Measurements from ENCODE around the gene STARD10.

The STARD10 gene

DNA sequence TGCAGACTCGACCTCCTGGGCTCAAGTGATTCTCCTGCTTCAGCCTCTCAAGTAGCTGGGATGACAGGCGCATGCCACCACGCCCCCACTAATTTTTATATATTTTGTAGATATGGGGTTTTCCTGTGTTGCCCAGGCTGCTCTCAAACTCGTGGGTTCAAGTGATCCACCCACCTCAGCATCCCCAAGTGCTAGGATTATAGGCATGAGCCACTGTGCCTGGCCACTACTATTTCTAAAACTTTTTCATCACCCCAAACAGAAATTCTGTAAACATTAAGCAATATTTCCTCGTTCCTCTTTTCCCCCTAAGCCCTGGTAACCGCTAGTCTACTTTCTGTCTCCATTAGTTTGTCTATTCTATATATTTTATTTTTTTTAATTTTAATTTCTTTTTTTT, 11.4 kb upstream of the STARD10 start:
- TF ChIP-seq FOXP2 (optimal IDR thresholded peaks at IDR 0.05; ENCODE audit: borderline replicate concordance, extremely low read depth, extremely low read length, insufficient read depth) (no peak), SIN3A (IDR thresholded peaks at IDR 0.05; ENCODE audit: borderline replicate concordance, insufficient read depth, low read length) (no peak), TAF1 (IDR thresholded peaks at IDR 0.05; ENCODE audit: borderline replicate concordance, insufficient read depth, low read length) (no peak), POLR2AphosphoS5 (IDR thresholded peaks at IDR 0.05; ENCODE audit: low read depth, low read length) (no peak), REST (IDR thresholded peaks at IDR 0.05; ENCODE audit: insufficient read depth in 1 of 2, low read depth in 2 of 2, low read length in 2 of 2) (no peak)

DNA sequence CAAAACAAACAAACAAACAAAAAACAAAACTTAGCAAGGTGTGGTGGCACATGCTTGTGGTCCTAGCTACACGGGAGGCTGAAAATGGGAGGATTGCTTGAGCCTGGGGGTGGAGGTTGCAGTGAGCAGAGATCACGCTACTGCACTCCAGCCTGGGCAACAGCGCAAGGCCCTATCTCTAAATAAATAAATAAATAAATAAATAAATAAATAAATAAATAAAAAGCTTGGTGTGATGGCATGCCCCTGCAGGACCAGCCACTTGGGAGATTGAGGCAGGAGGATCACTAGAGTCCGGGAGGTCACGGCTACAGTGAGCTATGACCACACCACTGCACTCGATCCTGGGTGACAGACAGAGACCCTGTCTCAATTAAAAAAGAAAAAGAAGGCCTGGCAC, 9.0 kb upstream of the STARD10 start:
- TF ChIP-seq REST (IDR thresholded peaks at IDR 0.05; ENCODE audit: insufficient read depth in 1 of 2, low read depth in 2 of 2, low read length in 2 of 2), result no peak
- no peak for TF ChIP-seq POLR2AphosphoS5 (IDR thresholded peaks at IDR 0.05; ENCODE audit: low read depth, low read length)
- no peak for TF ChIP-seq FOXP2 (optimal IDR thresholded peaks at IDR 0.05; ENCODE audit: borderline replicate concordance, extremely low read depth, extremely low read length, insufficient read depth)
- TF ChIP-seq TAF1 (IDR thresholded peaks at IDR 0.05; ENCODE audit: borderline replicate concordance, insufficient read depth, low read length), result no peak
- no peak for TF ChIP-seq SIN3A (IDR thresholded peaks at IDR 0.05; ENCODE audit: borderline replicate concordance, insufficient read depth, low read length)

GRCh38 chr11:72799441-72799840, 5.6 kb upstream of the STARD10 start:
- TF ChIP-seq FOXP2 (optimal IDR thresholded peaks at IDR 0.05; ENCODE audit: borderline replicate concordance, extremely low read depth, extremely low read length, insufficient read depth), result no peak
- TF ChIP-seq TAF1 (IDR thresholded peaks at IDR 0.05; ENCODE audit: borderline replicate concordance, insufficient read depth, low read length), result no peak
- TF ChIP-seq POLR2AphosphoS5 (IDR thresholded peaks at IDR 0.05; ENCODE audit: low read depth, low read length), result no peak
- TF ChIP-seq SIN3A (IDR thresholded peaks at IDR 0.05; ENCODE audit: borderline replicate concordance, insufficient read depth, low read length), result no peak

DNA sequence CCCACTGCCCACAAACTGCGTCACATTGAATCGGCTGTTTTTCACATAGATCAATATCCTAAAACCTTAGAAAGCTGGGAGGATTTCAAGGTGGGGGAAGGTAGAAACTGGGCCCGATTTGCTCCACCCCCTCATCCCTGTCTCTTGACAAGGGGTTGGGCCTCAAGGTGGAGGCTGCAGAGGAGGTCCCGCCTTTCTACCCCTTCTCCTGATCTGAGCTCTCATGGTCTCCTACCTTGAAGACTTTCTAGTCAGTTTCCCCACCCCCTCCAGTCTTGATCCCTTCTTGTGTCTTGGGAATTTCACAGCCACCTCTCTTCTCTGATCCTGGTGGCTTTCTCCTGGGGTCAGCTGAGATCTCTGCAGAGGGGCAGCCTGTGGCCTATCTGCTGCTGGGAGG, 4.5 kb upstream of the STARD10 start:
- TF ChIP-seq REST (IDR thresholded peaks at IDR 0.05; ENCODE audit: insufficient read depth in 1 of 2, low read depth in 2 of 2, low read length in 2 of 2) (no peak), POLR2AphosphoS5 (IDR thresholded peaks at IDR 0.05; ENCODE audit: low read depth, low read length) (no peak), FOXP2 (optimal IDR thresholded peaks at IDR 0.05; ENCODE audit: borderline replicate concordance, extremely low read depth, extremely low read length, insufficient read depth) (no peak), SIN3A (IDR thresholded peaks at IDR 0.05; ENCODE audit: borderline replicate concordance, insufficient read depth, low read length) (no peak), TAF1 (IDR thresholded peaks at IDR 0.05; ENCODE audit: borderline replicate concordance, insufficient read depth, low read length) (no peak)

DNA sequence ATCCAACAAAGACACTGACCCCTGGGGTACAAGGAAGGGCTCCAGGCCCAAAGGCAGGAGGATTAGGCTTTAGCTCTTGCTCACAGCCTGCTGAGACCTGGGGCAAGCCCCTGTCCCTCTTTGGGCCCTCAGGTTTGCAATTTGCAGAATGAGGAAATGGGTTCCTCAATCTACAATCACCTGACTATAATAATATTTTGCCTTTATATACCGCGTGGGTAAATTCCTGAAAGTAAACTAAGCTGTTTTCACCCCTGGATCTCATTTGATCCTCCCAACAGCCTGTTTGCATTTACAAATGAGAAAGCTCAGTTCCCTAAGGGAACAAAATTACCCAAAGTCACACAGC, 797 bp downstream of the STARD10 start:
- TF ChIP-seq POLR2AphosphoS5 (IDR thresholded peaks at IDR 0.05; ENCODE audit: low read depth, low read length), result no peak
- no peak for TF ChIP-seq SIN3A (IDR thresholded peaks at IDR 0.05; ENCODE audit: borderline replicate concordance, insufficient read depth, low read length)
- TF ChIP-seq FOXP2 (optimal IDR thresholded peaks at IDR 0.05; ENCODE audit: borderline replicate concordance, extremely low read depth, extremely low read length, insufficient read depth), result no peak
- no peak for TF ChIP-seq REST (IDR thresholded peaks at IDR 0.05; ENCODE audit: insufficient read depth in 1 of 2, low read depth in 2 of 2, low read length in 2 of 2)
- no peak for TF ChIP-seq TAF1 (IDR thresholded peaks at IDR 0.05; ENCODE audit: borderline replicate concordance, insufficient read depth, low read length)

Data from PFSK-1 (cell line).